Right cardiac atrium (tissue), 5 donors: Measurements from ENCODE around the gene NPIPB4. TPM values are rescaled to one million over a fixed set of nuclear protein-coding genes. Genes with fewer than 3 reads are reported as not detected.

ENCODE experiments used
- polyA plus RNA-seq: library from polyadenylated mRNA; stranded (reverse); fragments of 200-250 nt; gene quantifications from one replicate; pipeline ENCODE4 v1.2.3, GENCODE V29; 2013
- total RNA-seq, 4 donors: library from RNA; stranded (reverse); fragmentation: NEBNext Ultra II Directional; extraction: Animal tissue kit (Norgen Biotek cat#: 25700); gene quantifications; one replicate each; pipeline ENCODE4 v1.2.1, GENCODE V29; 2021
- donor health status: healthy with polysubstance abuse.
- donor health status: DM: no; HTN: yes; CAD: no.
- donor health status: DM: no; HTN: no; CAD: no.
- donor health status: DM: no; HTN: yes; CAD: no; lungs with severe emphysema.
- donor health status: DM: yes; HTN: yes; CAD: no.

Gene NPIPB4
- total and polyA plus RNA-seq, 5 donors, result 9.4 to 47.6 (median 38.5) TPM

Other genes starting within 250 kb of the NPIPB4 start
- 1 to 10 TPM; 1.4 to 4.3 (median 2.4) TPM for gene IGSF6, start 205.1 kb downstream of the NPIPB4 start, total RNA-seq
- 0.88 TPM for gene IGSF6, start 205.1 kb downstream of the NPIPB4 start, polyA plus RNA-seq
- gene OTOA, start 193.8 kb downstream of the NPIPB4 start, total RNA-seq, result not detected
- 0.07 TPM for gene OTOA, start 193.8 kb downstream of the NPIPB4 start, polyA plus RNA-seq
- 100 to 1,000 TPM; 516 to 665 (median 637) TPM for gene UQCRC2, start 95.6 kb upstream of the NPIPB4 start, total RNA-seq
- 321 TPM for gene UQCRC2, start 95.6 kb upstream of the NPIPB4 start, polyA plus RNA-seq
- gene PDZD9, start 143.4 kb upstream of the NPIPB4 start, total RNA-seq, result not detected
- not detected for gene PDZD9, start 143.4 kb upstream of the NPIPB4 start, polyA plus RNA-seq
- gene MOSMO, start 150.4 kb upstream of the NPIPB4 start, total RNA-seq, result 10 to 100 TPM; 10.6 to 14.8 (median 12.2) TPM
- 10.4 TPM for gene MOSMO, start 150.4 kb upstream of the NPIPB4 start, polyA plus RNA-seq
- under 1 TPM in 2 of 4 donors, not detected in 2; 0.06 to 0.11 TPM for gene VWA3A, start 234.8 kb upstream of the NPIPB4 start, total RNA-seq
- 0.09 TPM for gene VWA3A, start 234.8 kb upstream of the NPIPB4 start, polyA plus RNA-seq